NAMALWA (cell line): ENCODE data around the gene CXCL6.

ENCODE experiments used
- DNase-seq: peaks from one replicate; pipeline ENCODE4 v3.0.0-alpha.2; 2015; ENCODE audit warnings: low spot score

CXCL6 gene

GRCh38 chr4:73868206-73869129 lies 32.0 kb downstream of the CXCL6 start:
- no peak for DNase-seq

- no peak for DNase-seq
Measured at GRCh38 chr4:73869130-73870055, 32.9 kb downstream of the CXCL6 start, which contains the start of gene CXCL1. TSS of gene CXCL1 (plus strand) at chr4:73869393. CDS start at chr4:73869471, 78 bp downstream.

- DNase-seq: no peak
Measured at GRCh38 chr4:73870260-73870659, 33.8 kb downstream of the CXCL6 start.

GRCh38 chr4:73870768-73871167 lies 34.3 kb downstream of the CXCL6 start:
- no peak for DNase-seq

GRCh38 chr4:73871511-73872310 lies 35.2 kb downstream of the CXCL6 start:
- no peak for DNase-seq

- no peak for DNase-seq
Measured at GRCh38 chr4:73872316-73873108, 36.0 kb downstream of the CXCL6 start.

- no peak for DNase-seq
Measured at GRCh38 chr4:73874386-73874785, 37.9 kb downstream of the CXCL6 start.

GRCh38 chr4:73875401-73875800 lies 38.9 kb downstream of the CXCL6 start:
- no peak for DNase-seq

GRCh38 chr4:73883306-73883705 lies 46.8 kb downstream of the CXCL6 start:
- DNase-seq: no peak

GRCh38 chr4:73885574-73886267 lies 49.2 kb downstream of the CXCL6 start:
- no peak for DNase-seq
